ENCODE measurements around the gene CCM2L.

- TF ChIP-seq POLR2A (IDR thresholded peaks at IDR 0.05; ENCODE audit: low read depth, low read length), result no peak
- no peak for TF ChIP-seq TAF1 (IDR thresholded peaks at IDR 0.05; ENCODE audit: low read depth, low read length)
These were observed 428 bp downstream of the CCM2L start for GRCh38 chr20:32010666-32011065.
